ENCODE measurements around the gene STT3A. TPM values are rescaled to one million over a fixed set of nuclear protein-coding genes. Genes with fewer than 3 reads are reported as not detected.
A peak's percentile ranks its signal among the peaks of the same experiment; 100 is the strongest.

STT3A gene
- total and polyA plus RNA-seq, 2 of the 13 experiments (the other 11 are each of a cell fraction or from before 2014, with no cell fraction given) = 229 to 319 TPM

DNA sequence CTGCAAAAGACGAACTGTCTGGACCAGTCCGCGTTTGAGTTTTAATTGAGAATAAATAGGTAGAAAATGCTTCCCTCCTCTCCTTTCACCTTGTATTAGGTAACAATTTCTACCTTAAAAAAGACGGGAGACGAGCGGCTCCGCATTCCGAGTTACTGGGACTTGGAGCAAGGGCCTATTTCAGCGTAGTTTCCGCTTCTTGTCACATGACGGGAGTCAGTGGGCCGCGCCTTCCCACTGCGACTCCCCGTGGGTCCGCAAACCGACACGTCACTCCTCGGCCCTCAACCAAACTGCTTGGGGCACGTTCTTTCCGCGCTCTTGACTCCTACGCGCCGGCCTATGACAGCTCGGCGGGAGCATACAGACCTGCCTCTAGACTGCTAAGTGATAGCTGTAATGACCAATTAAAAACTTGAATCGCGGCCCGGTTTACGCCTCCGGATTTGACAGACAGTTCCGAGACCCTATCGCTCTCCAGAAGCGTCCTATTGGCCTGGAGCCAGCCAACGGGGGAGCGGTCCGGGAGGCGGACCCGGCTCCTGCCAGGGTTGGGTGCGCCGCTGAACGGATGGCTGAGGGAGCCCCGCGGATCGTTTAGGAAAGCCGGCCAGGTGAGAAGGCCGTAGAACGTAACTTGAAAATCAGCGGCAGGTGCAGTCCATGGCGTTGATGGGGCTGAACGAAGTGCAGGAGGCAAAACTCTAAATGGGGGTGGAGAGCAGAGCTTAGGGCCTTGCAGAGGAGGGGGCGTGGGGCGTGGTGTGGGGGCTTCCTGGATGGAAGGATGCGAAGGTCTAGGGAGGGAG, at the start of gene STT3A (continued):
- TF ChIP-seq SSRP1 (CRISPR knock-in tag; IDR thresholded peaks at IDR 0.05) = no peak
- TF ChIP-seq, protein P1, sequence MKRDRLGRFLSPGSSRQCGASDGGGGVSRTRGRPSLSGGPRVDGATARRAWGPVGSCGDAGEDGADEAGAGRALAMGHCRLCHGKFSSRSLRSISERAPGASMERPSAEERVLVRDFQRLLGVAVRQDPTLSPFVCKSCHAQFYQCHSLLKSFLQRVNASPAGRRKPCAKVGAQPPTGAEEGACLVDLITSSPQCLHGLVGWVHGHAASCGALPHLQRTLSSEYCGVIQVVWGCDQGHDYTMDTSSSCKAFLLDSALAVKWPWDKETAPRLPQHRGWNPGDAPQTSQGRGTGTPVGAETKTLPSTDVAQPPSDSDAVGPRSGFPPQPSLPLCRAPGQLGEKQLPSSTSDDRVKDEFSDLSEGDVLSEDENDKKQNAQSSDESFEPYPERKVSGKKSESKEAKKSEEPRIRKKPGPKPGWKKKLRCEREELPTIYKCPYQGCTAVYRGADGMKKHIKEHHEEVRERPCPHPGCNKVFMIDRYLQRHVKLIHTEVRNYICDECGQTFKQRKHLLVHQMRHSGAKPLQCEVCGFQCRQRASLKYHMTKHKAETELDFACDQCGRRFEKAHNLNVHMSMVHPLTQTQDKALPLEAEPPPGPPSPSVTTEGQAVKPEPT (CRISPR knock-in tag; IDR thresholded peaks at IDR 0.05; ENCODE audit: low read depth) = no peak
- no peak for TF ChIP-seq SMAD1 (CRISPR knock-in tag; IDR thresholded peaks at IDR 0.05; ENCODE audit: borderline replicate concordance, low read depth)
- TF ChIP-seq KLF6 (CRISPR knock-in tag; IDR thresholded peaks at IDR 0.05) = no peak
- TF ChIP-seq ZNF251 (CRISPR knock-in tag; IDR thresholded peaks at IDR 0.05) = no peak
- no peak for TF ChIP-seq ZNF10 (CRISPR knock-in tag; IDR thresholded peaks at IDR 0.05; ENCODE audit: borderline replicate concordance, low read depth)
- TF ChIP-seq TAF1 (CRISPR knock-in tag; IDR thresholded peaks at IDR 0.05) = peak; percentile 83
- TF ChIP-seq ZNF737 (CRISPR knock-in tag; IDR thresholded peaks at IDR 0.05; ENCODE audit: borderline replicate concordance) = no peak
- no peak for TF ChIP-seq NRL (CRISPR knock-in tag; IDR thresholded peaks at IDR 0.05; ENCODE audit: borderline replicate concordance)
- peak; percentile 77 for TF ChIP-seq ZNF563 (CRISPR knock-in tag; IDR thresholded peaks at IDR 0.05)
- peak; percentile 92 for TF ChIP-seq ZNF501 (CRISPR knock-in tag; IDR thresholded peaks at IDR 0.05)
- no peak for TF ChIP-seq KAT2B (IDR thresholded peaks at IDR 0.05; ENCODE audit: borderline replicate concordance, low read depth, low read length)
- no peak for TF ChIP-seq NPAS2 (CRISPR knock-in tag; IDR thresholded peaks at IDR 0.05; ENCODE audit: borderline replicate concordance)
- TF ChIP-seq HIVEP1 (CRISPR knock-in tag; IDR thresholded peaks at IDR 0.05) = peak; percentile 73; the same call in 1 of the 2 replicates
- TF ChIP-seq NR0B2 (CRISPR knock-in tag; IDR thresholded peaks at IDR 0.05) = 0 out of 2 replicates have a peak, but pooled peaks have one; percentile 39
- no peak for TF ChIP-seq TBL1XR1 (IDR thresholded peaks at IDR 0.05; ENCODE audit: borderline replicate concordance, low read length, partially characterized antibody)
- no peak for TF ChIP-seq AGO2 (optimal IDR thresholded peaks at IDR 0.05; ENCODE audit: low read depth, low read length)
- no peak for TF ChIP-seq NR1H2 (CRISPR knock-in tag; IDR thresholded peaks at IDR 0.05; ENCODE audit: borderline replicate concordance, low read depth)
- TF ChIP-seq ZNF644 (CRISPR knock-in tag; IDR thresholded peaks at IDR 0.05; ENCODE audit: low read depth) = no peak
- no peak for TF ChIP-seq HMG20B (CRISPR knock-in tag; conservative IDR thresholded peaks at IDR 0.05)
- TF ChIP-seq, protein P2, sequence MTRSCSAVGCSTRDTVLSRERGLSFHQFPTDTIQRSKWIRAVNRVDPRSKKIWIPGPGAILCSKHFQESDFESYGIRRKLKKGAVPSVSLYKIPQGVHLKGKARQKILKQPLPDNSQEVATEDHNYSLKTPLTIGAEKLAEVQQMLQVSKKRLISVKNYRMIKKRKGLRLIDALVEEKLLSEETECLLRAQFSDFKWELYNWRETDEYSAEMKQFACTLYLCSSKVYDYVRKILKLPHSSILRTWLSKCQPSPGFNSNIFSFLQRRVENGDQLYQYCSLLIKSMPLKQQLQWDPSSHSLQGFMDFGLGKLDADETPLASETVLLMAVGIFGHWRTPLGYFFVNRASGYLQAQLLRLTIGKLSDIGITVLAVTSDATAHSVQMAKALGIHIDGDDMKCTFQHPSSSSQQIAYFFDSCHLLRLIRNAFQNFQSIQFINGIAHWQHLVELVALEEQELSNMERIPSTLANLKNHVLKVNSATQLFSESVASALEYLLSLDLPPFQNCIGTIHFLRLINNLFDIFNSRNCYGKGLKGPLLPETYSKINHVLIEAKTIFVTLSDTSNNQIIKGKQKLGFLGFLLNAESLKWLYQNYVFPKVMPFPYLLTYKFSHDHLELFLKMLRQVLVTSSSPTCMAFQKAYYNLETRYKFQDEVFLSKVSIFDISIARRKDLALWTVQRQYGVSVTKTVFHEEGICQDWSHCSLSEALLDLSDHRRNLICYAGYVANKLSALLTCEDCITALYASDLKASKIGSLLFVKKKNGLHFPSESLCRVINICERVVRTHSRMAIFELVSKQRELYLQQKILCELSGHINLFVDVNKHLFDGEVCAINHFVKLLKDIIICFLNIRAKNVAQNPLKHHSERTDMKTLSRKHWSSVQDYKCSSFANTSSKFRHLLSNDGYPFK (CRISPR knock-in tag; IDR thresholded peaks at IDR 0.05; ENCODE audit: borderline replicate concordance) = peak; percentile 39; the same call in 1 of the 2 replicates
- TF ChIP-seq CENPT (CRISPR knock-in tag; IDR thresholded peaks at IDR 0.05; ENCODE audit: low read depth) = no peak
- TF ChIP-seq HNRNPLL (IDR thresholded peaks at IDR 0.05; ENCODE audit: low read depth, low read length, poor library complexity, severe bottlenecking) = peak; percentile 98
- peak; percentile 87 for TF ChIP-seq MYPOP (CRISPR knock-in tag; IDR thresholded peaks at IDR 0.05)
